Ecto neural progenitor cell (in vitro differentiated cells): ENCODE measurements around the gene ROBO4.

Source experiments
- DNase-seq: peaks from one replicate; pipeline ENCODE4 v3.0.0-alpha.2; 2018; ENCODE audit warnings: low spot score

The ROBO4 gene

DNA sequence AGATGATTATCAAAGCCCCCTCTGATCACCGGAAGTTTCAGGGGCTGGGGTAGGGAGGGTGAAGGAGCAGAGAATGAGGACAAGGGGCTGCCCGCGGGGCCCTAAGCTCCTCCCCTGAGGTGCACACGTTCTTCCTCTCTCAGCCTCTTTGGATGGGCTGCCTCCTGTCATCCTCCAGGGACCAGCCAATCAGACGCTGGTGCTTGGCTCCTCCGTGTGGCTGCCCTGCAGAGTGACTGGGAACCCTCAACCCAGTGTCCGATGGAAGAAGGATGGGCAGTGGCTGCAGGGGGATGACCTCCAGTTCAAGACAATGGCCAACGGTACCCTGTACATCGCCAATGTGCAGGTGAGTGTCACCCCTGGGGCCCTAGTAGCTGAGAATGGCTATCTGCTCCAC lies 24.9 kb downstream of the ROBO4 start:
- no peak for DNase-seq

DNA sequence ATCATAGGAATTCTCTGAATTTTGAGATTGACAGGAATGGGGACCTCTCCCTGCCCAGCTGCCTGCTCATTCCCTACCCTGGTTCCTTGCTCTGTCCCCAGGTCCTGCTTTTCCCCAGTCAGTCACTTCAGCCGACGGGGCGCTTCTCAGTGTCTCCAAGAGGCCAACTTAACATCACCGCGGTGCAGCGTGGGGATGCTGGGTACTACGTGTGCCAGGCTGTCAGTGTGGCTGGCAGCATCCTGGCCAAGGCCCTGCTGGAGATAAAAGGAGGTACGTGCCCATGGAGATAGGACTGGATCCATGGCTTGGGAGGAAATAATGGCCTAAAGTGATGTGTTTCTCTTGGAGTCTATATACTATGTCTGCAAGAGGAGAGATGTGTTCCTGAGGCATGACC lies 25.4 kb downstream of the ROBO4 start:
- DNase-seq = no peak

DNA sequence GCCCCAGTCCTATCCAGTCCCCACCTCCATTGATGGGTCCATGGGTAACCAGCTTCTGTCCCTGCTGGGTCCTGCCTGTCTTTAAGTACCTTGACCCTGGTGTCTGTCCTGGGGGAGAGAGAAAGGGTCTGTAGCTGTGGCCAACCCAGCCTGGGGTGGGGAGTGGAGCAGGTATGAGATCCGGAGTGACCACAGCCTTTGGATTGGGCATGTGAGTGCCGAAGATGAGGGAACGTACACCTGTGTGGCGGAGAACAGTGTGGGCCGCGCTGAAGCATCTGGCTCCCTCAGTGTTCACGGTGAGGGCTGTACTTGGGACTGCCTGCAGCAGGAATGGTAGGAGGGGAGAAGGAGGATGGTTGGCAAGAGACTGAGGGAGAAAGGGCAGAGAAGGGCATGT lies 27.2 kb downstream of the ROBO4 start:
- no peak for DNase-seq

DNA sequence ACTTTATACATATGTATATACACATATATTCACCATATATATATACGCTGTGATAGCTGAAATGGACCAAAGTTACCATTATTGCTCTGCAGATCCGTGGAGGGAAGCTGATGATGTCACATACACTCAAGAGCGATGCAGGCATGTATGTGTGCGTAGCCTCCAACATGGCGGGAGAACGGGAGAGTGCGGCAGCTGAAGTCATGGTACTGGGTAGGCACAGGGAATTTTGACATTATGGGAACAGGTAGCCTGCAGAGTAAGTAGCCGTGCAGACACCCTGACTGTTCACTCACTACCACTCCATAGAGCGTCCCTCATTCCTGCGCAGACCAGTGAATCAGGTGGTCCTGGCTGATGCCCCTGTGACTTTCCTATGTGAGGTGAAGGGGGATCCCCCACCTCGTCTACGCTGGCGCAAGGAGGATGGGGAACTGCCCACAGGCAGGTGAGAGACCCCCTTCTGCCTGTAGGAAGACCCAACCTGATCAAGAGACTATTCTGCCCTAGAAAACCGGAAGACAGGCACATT lies 27.7 kb downstream of the ROBO4 start:
- no peak for DNase-seq

DNA sequence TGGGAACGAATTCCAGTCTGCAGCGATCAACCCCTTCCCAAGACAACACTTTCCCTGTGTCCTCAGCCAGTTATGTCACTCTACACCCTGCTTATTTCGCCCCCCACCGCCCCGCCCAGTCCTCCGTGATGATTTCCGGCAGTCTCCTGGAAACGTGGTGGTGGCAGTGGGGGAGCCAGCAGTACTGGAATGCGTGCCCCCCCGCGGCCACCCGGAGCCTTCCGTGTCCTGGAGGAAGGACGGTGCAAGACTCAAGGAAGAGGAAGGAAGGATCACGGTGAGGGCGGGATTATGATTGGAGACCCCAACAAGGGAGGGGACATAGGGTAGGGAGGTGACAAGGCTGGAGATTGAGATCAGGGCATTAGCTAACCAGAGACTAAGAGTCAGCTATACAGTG lies 28.3 kb downstream of the ROBO4 start:
- no peak for DNase-seq

DNA sequence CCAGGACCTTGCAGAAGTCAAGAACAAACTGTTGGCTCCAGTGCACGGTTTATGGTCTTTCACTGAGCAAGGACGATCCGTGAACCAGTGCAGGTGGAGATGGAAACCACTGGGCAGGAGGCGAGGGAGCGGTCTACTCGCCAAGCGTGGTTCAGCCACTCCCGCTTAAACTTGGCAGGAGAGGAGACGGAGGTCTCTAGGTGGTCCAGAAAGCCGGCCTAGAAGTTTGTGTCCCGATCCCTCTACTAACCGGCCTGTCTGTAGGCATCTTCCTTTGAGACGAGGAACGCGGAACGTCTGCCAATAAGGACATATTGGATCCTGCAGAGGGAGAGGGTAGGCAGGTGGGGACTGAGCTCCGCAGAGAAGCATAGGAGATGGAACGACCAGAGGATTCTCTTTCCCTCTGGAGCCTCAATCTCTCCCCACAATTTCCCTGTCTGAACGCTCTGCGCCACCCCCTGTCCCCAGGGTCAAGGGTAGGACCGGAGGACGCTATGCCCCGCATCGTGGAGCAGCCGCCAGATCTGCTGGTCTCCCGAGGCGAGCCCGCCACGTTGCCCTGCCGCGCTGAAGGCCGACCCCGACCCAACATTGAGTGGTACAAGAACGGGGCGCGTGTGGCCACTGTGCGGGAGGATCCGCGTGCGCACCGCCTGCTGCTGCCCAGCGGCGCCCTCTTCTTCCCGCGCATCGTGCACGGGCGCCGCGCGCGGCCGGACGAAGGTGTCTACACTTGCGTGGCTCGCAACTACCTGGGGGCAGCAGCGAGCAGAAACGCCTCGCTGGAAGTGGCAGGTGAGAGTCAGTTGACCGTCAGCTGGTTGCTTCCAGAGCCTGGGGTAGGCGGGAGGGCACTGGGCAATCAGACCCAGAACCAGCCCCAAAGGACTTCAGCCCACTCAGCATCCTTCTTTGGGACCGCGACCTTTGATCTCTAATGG lies 29.1 kb downstream of the ROBO4 start:
- no peak for DNase-seq

DNA sequence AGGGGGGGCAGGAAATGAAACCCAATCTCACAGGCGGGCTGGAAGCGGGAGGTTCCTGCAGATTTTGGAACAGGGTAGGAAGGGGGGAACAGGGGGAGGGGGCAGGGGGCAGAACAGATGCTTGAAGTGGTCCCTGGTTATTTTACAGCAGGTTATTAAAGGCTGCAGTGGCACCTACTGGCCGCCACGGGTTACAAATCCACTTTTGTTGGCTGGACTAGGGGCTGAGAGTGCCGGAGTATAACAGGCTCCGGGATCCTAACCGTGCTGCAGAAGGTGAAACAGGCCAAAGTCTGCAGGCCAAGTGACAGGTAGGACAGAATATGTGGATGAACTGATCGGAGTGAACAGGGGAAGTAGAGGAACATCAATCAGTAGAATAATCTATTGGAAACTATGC lies 30.0 kb downstream of the ROBO4 start:
- peak; percentile 65 for DNase-seq

DNA sequence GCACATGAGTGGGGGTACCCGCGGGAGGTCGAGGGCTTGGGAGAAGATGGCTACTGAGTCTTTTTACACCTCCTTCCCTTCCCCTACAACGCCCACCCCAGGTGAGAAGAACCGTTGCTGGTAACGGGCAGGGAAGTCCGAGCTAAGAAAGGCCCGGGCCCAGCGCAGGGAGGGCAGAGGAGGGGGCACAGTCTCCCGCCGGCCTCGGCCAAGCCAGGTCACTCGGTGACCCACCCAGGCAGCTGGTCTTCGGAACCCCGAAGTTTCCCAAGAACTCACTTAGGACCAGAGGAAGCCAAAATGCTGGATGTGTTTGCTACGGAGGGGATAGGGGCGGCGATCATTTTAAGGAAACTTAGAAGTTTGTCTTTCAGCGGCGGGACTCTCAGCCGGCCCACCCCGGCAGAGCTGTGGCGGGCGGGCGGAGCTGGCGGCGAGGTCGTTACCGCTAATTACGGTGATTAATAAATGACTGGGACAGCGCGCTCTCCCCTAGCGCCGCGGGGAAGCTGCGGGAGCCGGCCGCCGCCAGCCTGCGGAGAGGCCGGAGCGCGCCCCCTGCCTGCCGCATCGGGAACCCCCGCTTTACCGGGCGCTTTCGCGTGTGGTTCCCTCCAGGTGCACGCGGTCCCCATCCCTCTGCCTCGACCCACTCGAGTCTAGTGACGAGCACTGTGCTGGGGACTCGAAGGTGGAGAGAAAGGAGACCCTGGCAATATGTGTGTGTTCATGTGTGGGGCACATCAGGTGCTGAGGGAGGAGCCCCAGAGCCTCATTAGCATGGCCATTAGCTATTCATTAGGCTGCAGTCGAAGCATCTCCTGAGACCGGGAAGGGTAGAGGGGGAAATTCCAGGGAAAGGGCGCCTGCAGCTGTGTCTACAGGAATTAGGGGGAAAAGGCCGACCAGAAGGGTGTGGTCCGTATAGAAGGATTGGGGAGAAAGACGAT lies 31.5 kb downstream of the ROBO4 start:
- DNase-seq = peak; percentile 84

DNA sequence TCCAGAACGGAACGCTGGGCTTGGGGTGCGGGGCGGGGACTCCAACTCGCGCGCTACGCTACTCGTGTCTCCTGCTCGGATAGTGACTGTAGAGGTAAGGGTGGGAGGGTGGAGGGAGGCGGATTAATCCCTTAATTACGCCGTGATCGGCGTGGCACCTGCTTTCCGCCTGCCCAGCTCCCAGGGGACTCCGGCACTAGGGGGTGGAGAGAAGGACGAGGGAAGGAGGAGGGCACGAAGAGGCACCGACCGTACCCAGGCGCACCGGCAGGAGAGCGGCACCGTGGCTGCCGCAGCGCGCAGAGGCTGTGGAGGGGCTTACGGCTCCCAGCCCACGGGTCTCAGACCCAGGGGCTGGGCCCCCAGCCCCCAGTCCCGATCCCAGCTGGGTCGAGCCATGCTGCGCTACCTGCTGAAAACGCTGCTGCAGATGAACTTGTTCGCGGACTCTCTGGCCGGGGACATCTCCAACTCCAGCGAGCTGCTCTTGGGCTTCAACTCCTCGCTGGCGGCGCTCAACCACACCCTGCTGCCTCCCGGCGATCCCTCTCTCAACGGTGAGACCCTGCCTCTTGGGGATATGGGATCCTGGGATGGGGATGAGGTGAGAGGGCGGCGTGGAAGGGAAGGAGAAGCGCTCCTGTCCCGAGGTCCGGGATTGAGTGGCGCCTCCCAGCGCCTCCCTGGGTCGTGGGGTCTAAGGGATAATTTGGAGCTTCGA lies 32.3 kb downstream of the ROBO4 start, which contains the start of gene ROBO3:
Gene ROBO3 (plus strand): TSS at position 252 of the 721 bp plus-strand sequence. CDS start 146 bp downstream, at position 398.
- DNase-seq = peak; percentile 56

DNA sequence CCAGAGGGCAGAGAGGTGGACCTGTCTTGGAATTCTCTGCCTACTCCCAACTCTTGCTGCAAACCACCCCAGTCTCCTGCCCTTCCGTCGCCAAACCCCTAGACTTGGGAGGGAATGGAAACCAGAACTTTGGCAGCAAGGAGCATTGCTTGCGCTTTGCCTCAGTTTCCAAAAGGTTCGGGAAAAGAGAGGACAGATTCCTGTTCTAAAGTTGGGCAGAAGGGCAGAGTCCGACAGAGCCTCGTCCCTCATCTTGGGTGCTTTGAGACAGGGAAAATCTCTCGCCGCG lies 32.8 kb downstream of the ROBO4 start:
- DNase-seq = no peak

DNA sequence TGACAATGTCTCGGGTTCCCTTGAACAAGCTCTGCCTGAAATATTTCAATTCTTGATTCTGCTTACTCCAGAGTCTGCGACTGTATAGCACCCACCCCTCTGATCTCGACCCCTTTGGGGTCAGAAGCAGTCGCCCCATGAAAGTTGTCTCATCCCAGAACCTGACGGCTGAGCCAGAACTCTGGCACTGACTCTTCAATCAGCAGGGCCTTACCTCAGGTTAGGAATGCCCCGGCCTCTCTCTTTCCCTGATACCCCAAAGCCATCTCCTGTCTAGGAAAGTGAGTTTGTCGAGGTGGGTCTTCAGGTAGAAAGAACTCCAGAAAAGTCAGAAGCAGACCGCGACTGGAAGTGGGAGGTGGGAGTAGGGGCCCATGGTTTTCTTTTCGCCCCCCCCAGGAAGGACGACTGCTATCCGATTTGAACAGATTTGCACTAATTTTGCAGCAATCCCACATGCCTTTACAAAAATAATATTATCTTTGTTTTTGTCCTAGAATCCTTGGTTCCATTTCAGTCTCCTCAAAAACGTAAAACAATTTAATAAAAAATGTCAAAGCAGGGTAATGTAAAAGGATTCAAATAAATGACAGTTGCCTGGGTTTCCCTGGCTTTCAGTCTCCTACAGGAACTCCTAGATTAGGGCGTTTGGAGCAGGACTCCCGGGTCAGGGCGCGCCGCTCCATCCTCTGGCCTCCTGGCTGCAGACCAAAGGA lies 33.3 kb downstream of the ROBO4 start:
- no peak for DNase-seq

DNA sequence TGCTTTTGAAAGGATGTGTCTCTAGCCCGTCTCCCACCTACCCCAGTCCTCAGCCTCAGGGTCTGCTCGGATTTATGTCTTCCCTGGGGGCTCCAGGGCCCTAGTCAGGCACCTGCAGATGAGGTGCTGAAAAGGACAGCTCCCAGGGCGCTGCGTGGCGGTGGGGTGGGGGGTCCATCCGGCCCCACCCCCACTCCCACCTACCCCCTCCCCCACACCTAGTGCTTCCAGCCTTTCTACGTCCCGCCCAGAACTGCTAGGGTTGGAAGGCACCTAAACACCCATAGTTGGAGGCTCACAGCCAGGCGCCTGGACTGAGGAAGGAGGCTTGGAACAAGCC lies 33.9 kb downstream of the ROBO4 start:
- DNase-seq = no peak

DNA sequence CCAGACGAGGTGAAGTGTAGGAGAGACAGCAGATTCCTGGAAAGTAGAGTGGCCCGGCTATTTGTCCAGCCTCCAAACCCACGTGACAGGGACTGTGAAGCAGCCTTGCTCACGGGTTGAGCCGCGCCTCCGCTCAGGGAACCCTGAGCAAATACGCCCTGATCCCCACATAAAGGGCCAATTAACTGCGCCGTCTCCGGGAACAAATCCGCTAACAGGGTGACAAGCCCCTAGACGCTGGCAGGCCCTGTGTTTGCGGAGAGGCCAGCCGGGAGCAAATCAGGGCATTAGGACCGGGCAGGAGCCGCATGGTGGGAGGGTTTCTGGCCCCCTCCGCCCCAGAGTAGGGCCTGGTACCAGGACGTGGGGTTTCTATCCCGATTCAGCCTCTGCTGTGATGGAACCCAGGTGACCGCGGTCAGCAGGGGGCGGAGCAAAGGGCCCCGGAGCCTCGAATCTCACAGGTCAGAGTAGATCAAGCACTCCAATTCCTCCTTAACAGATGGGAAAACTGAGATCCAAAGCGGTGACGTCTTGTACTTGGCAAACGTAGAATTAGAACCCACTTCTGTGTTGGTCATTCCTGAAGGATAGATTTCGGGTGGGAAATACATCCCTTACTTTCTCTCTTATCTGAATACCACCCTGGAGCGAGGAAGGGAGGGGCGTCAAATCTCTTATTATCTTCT lies 34.4 kb downstream of the ROBO4 start:
- peak; percentile 89 for DNase-seq

DNA sequence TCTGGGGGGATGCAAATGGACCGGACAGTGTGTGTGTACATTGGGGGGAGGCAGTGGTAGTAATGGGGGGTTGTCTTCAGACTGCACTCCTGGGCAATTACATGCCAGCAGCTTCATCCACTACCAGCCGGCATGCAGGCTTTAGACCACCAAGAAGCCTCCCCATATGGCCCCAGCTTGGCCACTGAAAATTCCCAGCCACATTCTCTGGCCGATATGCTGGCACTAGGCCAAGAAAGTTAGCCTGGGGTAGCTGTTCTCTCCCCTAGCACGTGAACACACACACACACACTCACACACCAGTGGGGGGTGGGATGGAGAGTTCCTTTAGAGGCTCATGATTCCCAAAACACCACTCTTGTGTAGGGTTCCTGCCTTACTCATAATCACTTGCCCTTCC lies 36.0 kb downstream of the ROBO4 start:
- DNase-seq = no peak

DNA sequence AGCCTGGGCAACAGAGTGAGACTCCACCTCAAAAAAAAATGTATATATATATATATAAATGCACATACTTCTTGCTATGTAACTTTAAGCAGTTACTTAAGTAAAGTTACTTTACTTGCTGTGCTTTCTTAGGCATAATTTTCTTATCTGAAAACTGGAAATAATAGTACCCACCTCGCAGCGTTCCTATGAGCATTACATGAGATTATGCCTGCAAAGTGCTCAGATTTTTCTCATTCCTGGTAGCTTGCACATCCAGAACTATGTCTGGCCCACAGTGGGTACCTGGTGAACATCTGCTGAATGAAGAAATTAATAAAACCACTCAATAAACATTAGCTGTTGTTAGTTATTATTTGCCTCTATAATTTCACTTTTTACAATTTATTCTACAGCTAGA lies 38.5 kb downstream of the ROBO4 start:
- DNase-seq = no peak

DNA sequence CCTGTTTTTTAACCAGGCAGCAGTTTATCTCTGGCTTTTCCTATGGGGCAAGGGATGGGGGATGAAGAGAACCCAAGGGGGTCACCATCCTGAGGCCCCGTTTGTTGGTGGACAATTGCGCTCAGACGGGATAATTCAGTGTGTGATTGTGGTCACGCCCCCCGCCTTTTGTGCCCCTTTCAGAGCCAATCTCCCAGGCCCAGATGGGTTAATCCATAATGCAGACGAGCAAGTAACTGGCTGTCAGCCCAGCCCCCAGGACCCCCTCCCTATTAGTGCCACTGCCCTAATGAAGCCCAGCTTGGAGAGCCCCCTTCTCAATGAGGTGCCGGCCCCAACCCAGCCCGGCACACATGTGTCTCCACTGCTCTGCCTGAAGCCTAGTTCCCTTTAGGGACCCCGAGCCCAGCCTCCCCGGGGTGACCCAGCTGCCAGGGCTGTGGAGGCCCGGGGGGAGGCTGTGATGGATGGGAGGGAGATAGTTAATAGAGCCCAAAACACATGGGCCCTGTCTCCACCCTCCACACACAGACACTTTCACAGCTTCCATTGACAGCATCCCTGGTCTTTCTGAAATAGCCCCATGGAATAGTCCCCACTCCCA lies 51.5 kb downstream of the ROBO4 start:
- peak; percentile 58 for DNase-seq

DNA sequence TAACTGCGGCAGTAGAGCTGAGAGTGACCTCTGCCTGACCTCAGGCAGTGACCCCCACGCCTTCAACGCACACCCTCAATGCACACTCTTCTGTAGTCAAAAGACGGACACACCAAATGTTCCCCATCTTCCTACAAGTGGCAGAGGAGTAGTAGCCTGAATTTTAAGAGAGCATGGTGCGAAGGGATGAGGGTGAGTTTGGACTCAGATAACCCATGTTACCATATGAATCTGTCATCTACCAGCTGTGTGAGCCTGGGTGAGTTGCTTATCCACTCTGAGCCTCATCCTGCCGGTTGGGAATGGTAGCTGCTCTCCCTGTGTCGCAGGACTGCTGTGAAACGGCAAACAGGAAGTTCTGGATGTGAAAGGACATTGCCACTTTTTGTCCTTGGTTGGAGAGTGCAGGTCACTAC lies 53.0 kb downstream of the ROBO4 start:
- no peak for DNase-seq

DNA sequence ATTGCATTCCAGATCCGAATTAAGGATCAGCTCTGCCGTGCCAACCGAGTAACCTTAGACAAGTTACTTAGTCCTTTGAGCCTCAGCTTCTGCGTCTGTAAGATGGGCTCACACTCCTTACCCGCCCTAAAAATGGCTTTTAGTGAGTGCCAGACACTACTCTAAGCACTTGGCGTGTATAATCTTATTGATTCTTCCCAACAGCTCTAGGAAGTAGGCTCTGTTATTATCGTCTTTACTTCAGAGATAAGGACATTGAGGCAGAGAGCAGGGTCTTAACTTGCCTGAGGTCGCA lies 54.1 kb downstream of the ROBO4 start:
- no peak for DNase-seq

DNA sequence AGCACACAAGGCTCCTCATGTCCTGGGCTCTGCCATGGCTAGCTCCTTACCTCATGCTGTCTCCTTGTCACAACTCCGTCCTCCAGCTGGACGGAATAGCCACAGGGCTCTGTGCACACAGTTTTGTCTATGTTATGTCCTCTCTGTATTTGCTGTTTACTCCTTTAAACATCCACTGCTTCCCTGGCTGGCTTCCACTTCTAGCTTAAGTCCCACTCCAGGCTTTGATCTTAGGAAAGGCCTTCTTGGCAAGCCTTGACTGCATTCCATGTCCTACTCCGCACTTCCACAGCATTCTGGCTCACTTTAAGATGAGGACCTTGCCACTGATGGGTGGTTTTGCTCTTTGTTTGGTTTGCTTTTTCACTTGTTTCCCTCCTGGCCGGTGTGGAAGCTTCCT lies 55.4 kb downstream of the ROBO4 start:
- DNase-seq = no peak

DNA sequence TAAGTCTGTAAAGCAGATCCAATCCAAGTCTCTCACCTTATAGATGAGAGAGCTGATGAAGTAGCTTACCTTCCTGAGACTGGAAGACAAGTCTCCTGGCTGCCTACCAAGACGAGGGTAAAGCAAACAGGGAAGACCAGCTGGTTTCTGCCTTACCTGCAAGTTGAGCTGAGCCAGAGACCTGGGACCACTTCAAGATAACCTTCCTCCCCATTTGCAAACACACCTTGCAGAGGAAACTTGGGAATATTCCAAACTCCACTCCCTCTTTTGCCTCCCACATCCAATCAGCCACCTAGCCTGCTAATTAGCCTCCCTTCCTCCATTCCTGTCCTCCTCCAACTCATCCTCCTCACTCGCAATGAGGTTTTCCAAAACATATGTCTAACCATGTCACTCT lies 55.8 kb downstream of the ROBO4 start:
- DNase-seq = no peak

DNA sequence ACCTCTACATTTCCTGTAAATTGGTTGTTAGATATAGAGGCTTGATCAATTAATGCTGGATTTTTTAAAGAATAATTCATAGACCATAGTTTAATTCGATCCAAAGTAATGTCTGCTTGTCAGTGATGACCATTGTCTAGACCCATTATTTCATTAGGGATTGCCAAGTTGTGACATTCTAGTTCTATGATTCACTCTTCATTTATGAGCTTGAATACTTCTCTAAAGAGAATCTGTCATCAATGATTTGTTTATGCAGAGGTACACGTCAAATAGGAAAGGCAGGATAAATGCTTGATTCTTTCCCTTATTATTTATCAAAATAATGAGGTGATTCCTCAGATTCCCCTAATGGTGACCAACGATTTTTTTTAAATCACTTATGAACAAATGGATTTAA lies 56.5 kb downstream of the ROBO4 start:
- DNase-seq = no peak
